HepG2 (cell line): ENCODE data around the gene MLH1. TPM values are rescaled to one million over a fixed set of nuclear protein-coding genes. Genes with fewer than 3 reads are reported as not detected.

Experiments
- ATAC-seq: fragments of 200-7000 bp; cut with Tn5 transposase; 3 replicates; pipeline ENCODE4 v1.9.1; 2020; ENCODE audit warnings: mild to moderate bottlenecking, moderate library complexity
- BruUV-seq: library from RNA; stranded (reverse); fragments of 400-500 nt; replicated peaks from 2 replicates; lab custom pipeline; 2021; lab: Mats Ljungman, UMichigan
- CTCF ChIA-PET: fragments of 300-600 bp; formaldehyde crosslinking; extraction: SDS; loops from one replicate; lab custom pipeline; 2021; ENCODE audit warnings: low total read pairs, inconsistent platforms, low intra/inter-chr PET ratio; lab: Yijun Ruan, JAX
- POLR2A ChIA-PET: fragments of 350-600 bp; sonication (Branson Sonifier 250); formaldehyde crosslinking; loops from one replicate; lab custom pipeline; 2020; ENCODE audit warnings: antibody characterized with exemption, inconsistent platforms; lab: Yijun Ruan, JAX
- DNase-seq: peaks from one replicate; pipeline ENCODE4 v3.0.0-alpha.2; 2015; ENCODE audit warnings: low spot score
- FAIRE-seq: peaks from 3 replicates; lab custom pipeline; 2011; peaks lifted over from hg19 to GRCh38; lab: Jason Lieb, UNC
- H2AFZ ChIP-seq: one replicate; pipeline ENCODE4 v1.6.1; 2011; ENCODE audit warnings: low read length, inconsistent platforms
- H3K27ac ChIP-seq: fragments of 300-600 bp; 3 replicates; pipeline ENCODE4 v1.8.0; 2011; ENCODE audit warnings: mixed run types, mild to moderate bottlenecking, mixed read lengths, low read length, inconsistent platforms; ENCODE audit not compliant: insufficient read depth; ENCODE audit errors: extremely low read length
- H3K27me3 ChIP-seq, 2 experiments: fragments of 200-600 bp in 1 of 2; 2 replicates in 1 of 2; 3 replicates in 1 of 2; pipeline versions ENCODE4 v1.6.0 to v1.8.0; 2011; ENCODE audit warnings: low read length in 2 of 2, mild to moderate bottlenecking in 2 of 2, moderate library complexity in 2 of 2, inconsistent platforms in 1 of 2; ENCODE audit not compliant: insufficient read depth in 2 of 2, control insufficient read depth in 1 of 2
- H3K36me3 ChIP-seq, 2 experiments: fragments of 200-600 bp in 1 of 2; replicated peaks in 1 of 2; 2 replicates in 1 of 2; 3 replicates in 1 of 2; pipeline versions ENCODE4 v1.5.1 to v1.8.0; 2011; ENCODE audit warnings: low read length in 2 of 2, inconsistent platforms in 1 of 2; ENCODE audit not compliant: insufficient read depth in 2 of 2, control insufficient read depth in 1 of 2
- H3K4me1 ChIP-seq: 2 replicates; pipeline ENCODE4 v1.5.1; 2012; ENCODE audit warnings: low read length, inconsistent platforms; ENCODE audit not compliant: insufficient read depth
- H3K4me2 ChIP-seq: 2 replicates; pipeline ENCODE4 v1.6.0; 2011; ENCODE audit warnings: low read depth, low read length, inconsistent platforms
- H3K4me3 ChIP-seq, 3 experiments: fragments of 200-600 bp in 1 of 3; sonication (generic), shearing (Covaris generic) in 1 of 3; replicated peaks in 1 of 3; 2 replicates each; pipeline ENCODE4 v1.5.1; 2011 to 2016; ENCODE audit warnings: low read length in 3 of 3, inconsistent platforms in 2 of 3, low read depth in 2 of 3, mild to moderate bottlenecking in 2 of 3, control low read depth in 1 of 3, mixed read lengths in 1 of 3; ENCODE audit not compliant: insufficient read depth in 1 of 3
- H3K79me2 ChIP-seq: one replicate; pipeline ENCODE4 v1.6.1; 2011; ENCODE audit warnings: low read length, inconsistent platforms; ENCODE audit not compliant: insufficient read depth
- H3K9ac ChIP-seq: 2 replicates; pipeline ENCODE4 v1.6.0; 2011; ENCODE audit warnings: mild to moderate bottlenecking, low read depth, low read length, inconsistent platforms; ENCODE audit not compliant: insufficient read depth
- H3K9me3 ChIP-seq: 2 replicates; pipeline ENCODE4 v1.5.1; 2012; ENCODE audit warnings: mild to moderate bottlenecking, low read length
- H4K20me1 ChIP-seq: 2 replicates; pipeline ENCODE4 v1.6.0; 2011; ENCODE audit warnings: inconsistent platforms, mild to moderate bottlenecking, low read length, moderate library complexity; ENCODE audit not compliant: insufficient read depth
- ATF7-NPFF ChIP-seq: sonication (generic); formaldehyde crosslinking; IDR thresholded peaks from 2 replicates; pipeline ENCODE4 v1.8.1; 2023; ENCODE audit warnings: mild to moderate bottlenecking, low read depth, missing genetic modification reagents, moderate library complexity
- HOXA5 ChIP-seq: sonication (generic); formaldehyde crosslinking; IDR thresholded peaks from 2 replicates; pipeline ENCODE4 v1.4.0; 2020; ENCODE audit warnings: missing genetic modification reagents
- MAFG ChIP-seq: sonication (generic); formaldehyde crosslinking; IDR thresholded peaks from 2 replicates; pipeline ENCODE4 v1.5.1; 2020; ENCODE audit warnings: mild to moderate bottlenecking, missing genetic modification reagents
- PBX2 ChIP-seq: IDR thresholded peaks from 2 replicates; pipeline ENCODE4 v1.6.1; 2016; ENCODE audit warnings: control low read depth
- RXRB ChIP-seq: IDR thresholded peaks from 2 replicates; pipeline ENCODE4 v1.6.1; 2016; ENCODE audit warnings: borderline replicate concordance, missing genetic modification reagents, missing compliant biosample characterization
- TCF7L2 ChIP-seq: IDR thresholded peaks from 2 replicates; pipeline ENCODE4 v1.6.1; 2011; ENCODE audit warnings: mild to moderate bottlenecking, low read depth, low read length, moderate library complexity
- THAP7 ChIP-seq: sonication (generic); formaldehyde crosslinking; IDR thresholded peaks from 2 replicates; pipeline ENCODE4 v1.8.1; 2023; ENCODE audit warnings: mild to moderate bottlenecking, missing genetic modification reagents
- ZNF44 ChIP-seq: sonication (generic); formaldehyde crosslinking; IDR thresholded peaks from 2 replicates; pipeline ENCODE4 v1.5.1; 2020; ENCODE audit warnings: mild to moderate bottlenecking, missing genetic modification reagents
- ZNF580 ChIP-seq: IDR thresholded peaks from 2 replicates; pipeline ENCODE4 v1.6.1; 2016; ENCODE audit warnings: low read depth, borderline replicate concordance
- ZNF598 ChIP-seq: sonication (generic); formaldehyde crosslinking; IDR thresholded peaks from 2 replicates; pipeline ENCODE4 v1.5.1; 2020; ENCODE audit warnings: mild to moderate bottlenecking, missing genetic modification reagents, borderline replicate concordance
- ZNF614 ChIP-seq: IDR thresholded peaks from 2 replicates; pipeline ENCODE4 v1.6.1; 2018; ENCODE audit warnings: missing biosample characterization, missing genetic modification reagents, inconsistent platforms, borderline replicate concordance
- ZSCAN31 ChIP-seq: sonication (generic); formaldehyde crosslinking; IDR thresholded peaks from 2 replicates; pipeline ENCODE4 v1.5.0; 2020; ENCODE audit warnings: low read depth, mild to moderate bottlenecking, missing genetic modification reagents
- WGBS: methylation state at CpG from one replicate; pipeline ENCODE4 v1.1.6; 2017; ENCODE audit warnings: low lambda C conversion rate; 5-methylcytosine and 5-hydroxymethylcytosine counted together
- in situ Hi-C: cut with HindIII; loops from 2 replicates; pipeline ENCODE4 v1.10.0; 2017; ENCODE audit warnings: low pct_unique_long_range_greater_than_20kb; ENCODE audit not compliant: extremely low pct_ligation_motif_present
- intact Hi-C: fragments of 100-400 bp; cut with micrococcal nuclease; formaldehyde crosslinking; loops from one replicate; pipeline ENCODE4 v1.10.0; 2022; ENCODE audit not compliant: unreplicated experiment
- polyA plus RNA-seq, 8 experiments: library from polyadenylated mRNA; depleted of rRNA in 3 of 8; stranded (reverse) in 7 of 8; unstranded in 1 of 8; fragments of >200 nt; fragmentation: Illumina TruSeq in 4 of 8; extraction: Trizol in 4 of 8; gene quantifications; 2 replicates each; pipeline versions ENCODE4 v1.2.1 to v1.2.3, GENCODE V29; 2011 to 2016; ENCODE audit warnings: low read depth in 4 of 8, missing spikeins in 1 of 8, mixed read lengths in 1 of 8; ENCODE audit not compliant: insufficient read depth in 1 of 8
- total RNA-seq, 5 experiments: library from RNA; depleted of rRNA; stranded (reverse); fragments of >200 nt; fragmentation: Illumina TruSeq; extraction: Trizol; gene quantifications; 2 replicates each; pipeline ENCODE4 v1.2.3, GENCODE V29; 2016; ENCODE audit warnings: low read depth in 1 of 5

The MLH1 gene
- total and polyA plus RNA-seq, 2 of the 13 experiments (the other 11 are each of a cell fraction or from before 2014, with no cell fraction given): 29.5 to 70.8 TPM

- H4K20me1 ChIP-seq: no peaks in the 10 kb centered on the region
- no peaks in the 10 kb centered on the region for H3K27me3 ChIP-seq
- H3K4me2 ChIP-seq: no peak overlapping the region
- no TSS peak for BruUV-seq
- H3K9ac ChIP-seq: no peak overlapping the region
- POLR2A ChIA-PET: no interaction called here
- H3K27ac ChIP-seq: no peak overlapping the region
- peaks cover 10% of the 10 kb centered on the region for H3K4me1 ChIP-seq
- in situ Hi-C loops: loop anchor here (25.0 kb wide), 1 partner anchor 228 kb away; no protein-coding TSS in a partner anchor
- CTCF ChIA-PET: no interaction called here
- WGBS: 79% methylated on average over 3 of the region's 3 CpGs
- H3K9me3 ChIP-seq: no peaks in the 10 kb centered on the region
- H3K79me2 ChIP-seq: no peaks in the 10 kb centered on the region
- no peak overlapping the region for H2AFZ ChIP-seq
- no peak for DNase-seq
- TF ChIP-seq RXRB (no peak), ZNF614 (CRISPR knock-in tag) (no peak), PBX2 (no peak), ATF7-NPFF (CRISPR knock-in tag) (no peak), ZSCAN31 (CRISPR knock-in tag) (no peak), ZNF580 (CRISPR knock-in tag) (no peak), ZNF598 (no peak), TCF7L2 (no peak), ZNF44 (CRISPR knock-in tag) (no peak), THAP7 (no peak), MAFG (CRISPR knock-in tag) (no peak), HOXA5 (no peak)
- TF ChIP-seq, all 625 proteins: peak for 0
- intact Hi-C loops: no loop called here
- no peak for ATAC-seq
- H3K36me3 ChIP-seq: no peaks in the 10 kb centered on the region
- no peak overlapping the region for H3K4me3 ChIP-seq
- no peak for FAIRE-seq
Observed at GRCh38 chr3:36965440-36965839, 27.9 kb upstream of the MLH1 start.
